ENCODE results near the gene POGZ.
"Not testable (repeated sequence)": the region's sequence is repeated elsewhere in the genome, so short reads cannot be mapped to it uniquely, and the experiment has no call there.

Gene POGZ

GRCh38 chr1:151407304-151407703 lies 52.0 kb downstream of the POGZ start:
- DNase-seq, result no peak

GRCh38 chr1:151406176-151406575 lies 53.1 kb downstream of the POGZ start:
- DNase-seq, result no peak

- DNase-seq, result no peak
These were observed 53.9 kb downstream of the POGZ start for GRCh38 chr1:151405187-151405951.

GRCh38 chr1:151403612-151404011 lies 55.7 kb downstream of the POGZ start:
- DNase-seq, result no peak

GRCh38 chr1:151402764-151403163 lies 56.5 kb downstream of the POGZ start:
- DNase-seq, result no peak

GRCh38 chr1:151401860-151402259 lies 57.4 kb downstream of the POGZ start:
- DNase-seq, result no peak

- no peak for DNase-seq
These were observed 58.0 kb downstream of the POGZ start for GRCh38 chr1:151401125-151401788.

GRCh38 chr1:151399324-151400171 lies 59.7 kb downstream of the POGZ start, which contains the start of gene PSMB4:
TSS of gene PSMB4 (plus strand) at chr1:151399573. CDS start at chr1:151399588, 15 bp downstream.
- peak; percentile 80 for DNase-seq

- DNase-seq, result not testable (repeated sequence)
These were observed 63.0 kb downstream of the POGZ start for GRCh38 chr1:151396265-151396664.

GRCh38 chr1:151393583-151393982 lies 65.7 kb downstream of the POGZ start:
- no peak for DNase-seq

- no peak for DNase-seq
These were observed 68.2 kb downstream of the POGZ start for GRCh38 chr1:151391079-151391563.

GRCh38 chr1:151390221-151391078 lies 68.8 kb downstream of the POGZ start:
- DNase-seq, result not testable (repeated sequence)

- no peak for DNase-seq
These were observed 73.3 kb downstream of the POGZ start for GRCh38 chr1:151386002-151386401.

- no peak for DNase-seq
These were observed 74.7 kb downstream of the POGZ start for GRCh38 chr1:151384584-151384983.

- no peak for DNase-seq
These were observed 82.0 kb downstream of the POGZ start for GRCh38 chr1:151377150-151377884.

GRCh38 chr1:151373196-151373595 lies 86.1 kb downstream of the POGZ start:
- DNase-seq, result no peak

- DNase-seq, result peak; percentile 55
These were observed 87.0 kb downstream of the POGZ start, which contains the start of gene SELENBP1 for GRCh38 chr1:151372058-151372934. TSS of gene SELENBP1 (minus strand) at chr1:151372705. CDS start at chr1:151372641, 64 bp downstream.

GRCh38 chr1:151371370-151372057 lies 87.8 kb downstream of the POGZ start:
- DNase-seq, result peak; percentile 43

- no peak for DNase-seq
These were observed 88.9 kb downstream of the POGZ start for GRCh38 chr1:151370211-151370911.

All from NCI-H748 treated with DMSO at 0.1 percent for 48 hours (cell line).